SK-N-SH treated with all-trans-retinoic acid at 6 μM for 48 hours (cell line): Measurements from ENCODE around the gene TFR2.

Source experiments
- CSDC2 ChIP-seq: fragments of 250-450 bp; sonication (Bioruptor Pico); IDR thresholded peaks from 2 replicates; pipeline ENCODE4 v1.5.0; 2020; ENCODE audit warnings: mild to moderate bottlenecking, moderate library complexity
- PPARA ChIP-seq: fragments of 250-450 bp; sonication (Bioruptor Pico); IDR thresholded peaks from 2 replicates; pipeline ENCODE4 v1.5.0; 2020; ENCODE audit warnings: mild to moderate bottlenecking, borderline replicate concordance
- TCF4 ChIP-seq: fragments of 250-450 bp; sonication (Bioruptor Pico); IDR thresholded peaks from 2 replicates; pipeline ENCODE4 v1.8.0; 2021; ENCODE audit warnings: mild to moderate bottlenecking, moderate library complexity, borderline replicate concordance
- TF ChIP-seq, protein P1 (sequence below): fragments of 250-450 bp; sonication (Bioruptor Pico); IDR thresholded peaks from 2 replicates; pipeline ENCODE4 v1.5.0; 2020; ENCODE audit warnings: mild to moderate bottlenecking, moderate library complexity

DNA sequence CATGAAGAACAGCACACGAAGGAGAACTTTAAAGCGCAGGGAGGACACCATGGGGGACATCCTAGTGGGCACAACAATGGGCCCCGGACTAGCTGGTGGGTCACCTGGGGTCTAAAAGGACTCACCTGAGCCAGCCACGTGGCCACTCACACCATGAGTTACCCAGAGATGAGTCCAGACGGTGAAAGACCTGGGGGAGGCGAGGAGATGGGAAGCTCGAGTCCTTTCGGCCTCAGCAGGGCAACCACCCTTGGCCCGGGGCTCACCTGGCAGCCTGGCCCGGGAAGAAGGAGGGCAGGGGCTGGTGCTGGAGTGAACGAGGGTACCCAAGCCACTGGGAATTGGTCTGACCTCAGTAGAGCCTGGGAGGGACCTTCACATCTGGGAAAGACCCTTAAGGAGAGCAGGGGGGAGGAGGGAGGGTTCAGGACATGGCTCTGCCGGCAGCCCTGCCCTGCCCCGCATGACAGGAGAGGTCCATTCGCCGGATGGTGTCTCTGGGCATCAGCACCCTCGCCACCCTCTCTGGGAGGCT lies 47.0 kb upstream of the TFR2 start:
- TF ChIP-seq, protein P1, sequence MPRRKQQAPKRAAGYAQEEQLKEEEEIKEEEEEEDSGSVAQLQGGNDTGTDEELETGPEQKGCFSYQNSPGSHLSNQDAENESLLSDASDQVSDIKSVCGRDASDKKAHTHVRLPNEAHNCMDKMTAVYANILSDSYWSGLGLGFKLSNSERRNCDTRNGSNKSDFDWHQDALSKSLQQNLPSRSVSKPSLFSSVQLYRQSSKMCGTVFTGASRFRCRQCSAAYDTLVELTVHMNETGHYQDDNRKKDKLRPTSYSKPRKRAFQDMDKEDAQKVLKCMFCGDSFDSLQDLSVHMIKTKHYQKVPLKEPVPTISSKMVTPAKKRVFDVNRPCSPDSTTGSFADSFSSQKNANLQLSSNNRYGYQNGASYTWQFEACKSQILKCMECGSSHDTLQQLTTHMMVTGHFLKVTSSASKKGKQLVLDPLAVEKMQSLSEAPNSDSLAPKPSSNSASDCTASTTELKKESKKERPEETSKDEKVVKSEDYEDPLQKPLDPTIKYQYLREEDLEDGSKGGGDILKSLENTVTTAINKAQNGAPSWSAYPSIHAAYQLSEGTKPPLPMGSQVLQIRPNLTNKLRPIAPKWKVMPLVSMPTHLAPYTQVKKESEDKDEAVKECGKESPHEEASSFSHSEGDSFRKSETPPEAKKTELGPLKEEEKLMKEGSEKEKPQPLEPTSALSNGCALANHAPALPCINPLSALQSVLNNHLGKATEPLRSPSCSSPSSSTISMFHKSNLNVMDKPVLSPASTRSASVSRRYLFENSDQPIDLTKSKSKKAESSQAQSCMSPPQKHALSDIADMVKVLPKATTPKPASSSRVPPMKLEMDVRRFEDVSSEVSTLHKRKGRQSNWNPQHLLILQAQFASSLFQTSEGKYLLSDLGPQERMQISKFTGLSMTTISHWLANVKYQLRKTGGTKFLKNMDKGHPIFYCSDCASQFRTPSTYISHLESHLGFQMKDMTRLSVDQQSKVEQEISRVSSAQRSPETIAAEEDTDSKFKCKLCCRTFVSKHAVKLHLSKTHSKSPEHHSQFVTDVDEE (CRISPR knock-in tag): no peak
- TF ChIP-seq CSDC2: no peak
- TF ChIP-seq TCF4 (CRISPR knock-in tag): no peak
- no peak for TF ChIP-seq PPARA (CRISPR knock-in tag)
